Measurements from ENCODE around the gene PIN1. TPM values are rescaled to one million over a fixed set of nuclear protein-coding genes. Genes with fewer than 3 reads are reported as not detected.

Gene PIN1
- total and polyA plus RNA-seq, 2 of the 13 experiments (the other 11 are each of a cell fraction or from before 2014, with no cell fraction given) = 31.9 to 72.0 TPM

GRCh38 chr19:9875031-9875627 lies 40.0 kb downstream of the PIN1 start (continued):
- no peak for TF ChIP-seq CEBPZ (IDR thresholded peaks at IDR 0.05; ENCODE audit: low read length)
- no peak for TF ChIP-seq ZNF605 (CRISPR knock-in tag; IDR thresholded peaks at IDR 0.05)
- no peak for TF ChIP-seq MXD1 (CRISPR knock-in tag; IDR thresholded peaks at IDR 0.05)

- H3K4me2 ChIP-seq (ENCODE audit: low read depth, low read length) = no peak overlapping the region
- H4K20me1 ChIP-seq (ENCODE audit: insufficient read depth, low read length) = no peaks in the 10 kb centered on the region
- H3K79me2 ChIP-seq (ENCODE audit: insufficient read depth, low read length) = no peaks in the 10 kb centered on the region
- in situ Hi-C loops (cut with HindIII; ENCODE audit: extremely low pct_ligation_motif_present, low pct_unique_long_range_greater_than_20kb) (no loop called here), intact Hi-C loops (cut with micrococcal nuclease; ENCODE audit: unreplicated experiment) (no loop called here)
- no peak for ATAC-seq
- no peak overlapping the region for H3K4me3 ChIP-seq (replicated peaks in 1 of 3; ENCODE audit: insufficient read depth in 1 of 3, low read depth in 2 of 3, low read length in 3 of 3)
- no peaks in the 10 kb centered on the region for H3K9me3 ChIP-seq (ENCODE audit: low read length)
- H3K4me1 ChIP-seq (ENCODE audit: insufficient read depth, low read length) = peaks cover 17% of the 10 kb centered on the region
- FAIRE-seq = no peak
- no peak overlapping the region for H3K9ac ChIP-seq (ENCODE audit: insufficient read depth, low read depth, low read length)
- peaks cover 0 to 3% of the 10 kb centered on the region in 2 experiments; a peak in 2 of 5 replicates for H3K27me3 ChIP-seq (ENCODE audit: control insufficient read depth in 1 of 2, insufficient read depth in 2 of 2, low read length in 2 of 2)
- 35% methylated on average over 5 of the region's 5 CpGs for WGBS (ENCODE audit: low lambda C conversion rate)
- no peak overlapping the region for H3K27ac ChIP-seq (ENCODE audit: extremely low read length, insufficient read depth, low read length)
- no peak overlapping the region for H2AFZ ChIP-seq (ENCODE audit: low read length)
- H3K36me3 ChIP-seq (replicated peaks in 1 of 2; ENCODE audit: control insufficient read depth in 1 of 2, insufficient read depth in 2 of 2, low read length in 2 of 2) = no peaks in the 10 kb centered on the region
- no peak for TF ChIP-seq ZNF773 (CRISPR knock-in tag; IDR thresholded peaks at IDR 0.05; ENCODE audit: borderline replicate concordance)
- no TSS peak for BruUV-seq (replicated peaks)
- CTCF ChIA-PET (ENCODE audit: low intra/inter-chr PET ratio, low total read pairs) = no interaction called here
- POLR2A ChIA-PET = no interaction called here
- DNase-seq (ENCODE audit: low spot score) = no peak
Measured at GRCh38 chr19:9875796-9876195, 40.7 kb downstream of the PIN1 start.
